GM12878 (cell line): ENCODE results near the gene KCNIP2. TPM values are rescaled to one million over a fixed set of nuclear protein-coding genes. Genes with fewer than 3 reads are reported as not detected.

ENCODE experiments used
- ATAC-seq: fragments of 200-7000 bp; cut with Tn5 transposase; 3 replicates; pipeline ENCODE4 v1.9.1; 2020; ENCODE audit warnings: mild to moderate bottlenecking, moderate library complexity
- BruUV-seq: library from RNA; stranded (reverse); fragments of 400-500 nt; replicated peaks from 2 replicates; lab custom pipeline; 2021; lab: Mats Ljungman, UMichigan
- CTCF ChIA-PET: fragments of 300-600 bp; sonication (Branson Sonifier 250); formaldehyde crosslinking; extraction: SDS; loops from one replicate; lab custom pipeline; 2021; ENCODE audit warnings: inconsistent platforms; lab: Yijun Ruan, JAX
- POLR2A ChIA-PET: fragments of 350-600 bp; formaldehyde crosslinking; extraction: SDS; loops from one replicate; lab custom pipeline; 2021; ENCODE audit warnings: inconsistent platforms; lab: Charles Lee
- RAD21 ChIA-PET: fragments of 300-600 bp; sonication (Branson Sonifier 250); formaldehyde crosslinking; loops from one replicate; lab custom pipeline; 2023; ENCODE audit warnings: antibody characterized with exemption; ENCODE audit not compliant: unreplicated experiment; lab: Charles Lee
- SMC1A ChIA-PET: fragments of 300-600 bp; sonication (Branson Sonifier 250); formaldehyde crosslinking; loops from one replicate; lab custom pipeline; 2023; ENCODE audit not compliant: unreplicated experiment, uncharacterized antibody; lab: Charles Lee
- DNase-seq: peaks from one replicate; pipeline ENCODE4 v3.0.0-alpha.2; 2011; ENCODE audit warnings: low read depth, low spot score
- FAIRE-seq: peaks from 3 replicates; lab custom pipeline; 2011; peaks lifted over from hg19 to GRCh38; lab: Jason Lieb, UNC
- H2AFZ ChIP-seq: 2 replicates; pipeline ENCODE4 v1.6.0; 2011; ENCODE audit warnings: low read depth, low read length, control low read depth; ENCODE audit not compliant: control insufficient read depth
- H3K27ac ChIP-seq: 2 replicates; pipeline ENCODE4 v1.5.1; 2011; ENCODE audit warnings: control low read depth; ENCODE audit not compliant: control insufficient read depth, insufficient read depth
- H3K27me3 ChIP-seq, 2 experiments: replicated peaks in 1 of 2; 2 replicates each; pipeline versions ENCODE4 v1.6.0 to v1.6.1; 2011; ENCODE audit warnings: low read length in 1 of 2; ENCODE audit not compliant: control insufficient read depth in 2 of 2, insufficient read depth in 2 of 2
- H3K36me3 ChIP-seq, 2 experiments: 2 replicates each; pipeline ENCODE4 v1.5.1; 2011; ENCODE audit warnings: low read length in 1 of 2; ENCODE audit not compliant: control insufficient read depth in 2 of 2, insufficient read depth in 2 of 2
- H3K4me1 ChIP-seq: 2 replicates; pipeline ENCODE4 v1.6.1; 2011; ENCODE audit warnings: mild to moderate bottlenecking, low read length, moderate library complexity, mixed read lengths; ENCODE audit not compliant: control insufficient read depth, insufficient read depth
- H3K4me2 ChIP-seq: 2 replicates; pipeline ENCODE4 v1.6.0; 2011; ENCODE audit warnings: control low read depth; ENCODE audit not compliant: control insufficient read depth, insufficient read depth
- H3K4me3 ChIP-seq: fragments of 200-600 bp; sonication (generic); 2 replicates; pipeline ENCODE4 v1.5.1; 2016
- H3K79me2 ChIP-seq: 2 replicates; pipeline ENCODE4 v1.6.0; 2011; ENCODE audit warnings: low read length; ENCODE audit not compliant: control insufficient read depth, insufficient read depth
- H3K9ac ChIP-seq: 2 replicates; pipeline ENCODE4 v1.8.0; 2011; ENCODE audit warnings: low read length, control low read depth, mixed read lengths; ENCODE audit not compliant: control insufficient read depth, insufficient read depth
- H3K9me3 ChIP-seq: replicated peaks from 3 replicates; pipeline ENCODE4 v1.5.1; 2011; ENCODE audit warnings: mild to moderate bottlenecking, low read length; ENCODE audit not compliant: control insufficient read depth, insufficient read depth
- H4K20me1 ChIP-seq: 2 replicates; pipeline ENCODE4 v1.6.0; 2011; ENCODE audit not compliant: control insufficient read depth, insufficient read depth
- BACH1 ChIP-seq: fragments of 450-650 bp; IDR thresholded peaks from 2 replicates; pipeline ENCODE4 v1.6.1; 2017; ENCODE audit warnings: mild to moderate bottlenecking, borderline replicate concordance
- BMI1 ChIP-seq: fragments of 450-650 bp; IDR thresholded peaks from 2 replicates; pipeline ENCODE4 v1.6.1; 2016; ENCODE audit warnings: mild to moderate bottlenecking, moderate library complexity, borderline replicate concordance
- BRCA1 ChIP-seq: IDR thresholded peaks from 2 replicates; pipeline ENCODE4 v1.6.1; 2011; ENCODE audit warnings: low read depth, low read length, improper control_type of control experiment
- CBX5 ChIP-seq: sonication (generic); IDR thresholded peaks from 2 replicates; pipeline ENCODE4 v1.6.1; 2016; ENCODE audit warnings: low read depth, moderate library complexity, mild to moderate bottlenecking, inconsistent platforms
- EP300 ChIP-seq, 2 experiments: fragments of 150-350 bp in 1 of 2; IDR thresholded peaks; 2 replicates each; pipeline ENCODE4 v1.6.1; 2011 to 2012; ENCODE audit warnings: low read depth in 2 of 2, low read length in 2 of 2, borderline replicate concordance in 1 of 2, improper control_type of control experiment in 1 of 2, inconsistent platforms in 1 of 2; ENCODE audit not compliant: control insufficient read depth in 1 of 2
- EZH2 ChIP-seq: IDR thresholded peaks from 2 replicates; pipeline ENCODE4 v1.6.1; 2012; ENCODE audit warnings: low read depth, mild to moderate bottlenecking, control low read depth, inconsistent platforms, low read length, borderline replicate concordance; ENCODE audit not compliant: control insufficient read depth
- GATAD2B ChIP-seq: fragments of 450-650 bp; conservative IDR thresholded peaks from 2 replicates; pipeline ENCODE4 v1.6.1; 2017; ENCODE audit warnings: low read depth, mild to moderate bottlenecking, moderate library complexity
- IRF4 ChIP-seq: IDR thresholded peaks from 2 replicates; pipeline ENCODE4 v1.6.1; 2011; ENCODE audit warnings: low read depth, low read length
- MYC ChIP-seq: IDR thresholded peaks from 2 replicates; pipeline ENCODE4 v1.6.1; 2011; ENCODE audit warnings: mild to moderate bottlenecking, low read length, moderate library complexity, inconsistent platforms; ENCODE audit not compliant: insufficient read depth, insufficient replicate concordance, insufficient read length, severe bottlenecking
- NFXL1 ChIP-seq: fragments of 450-650 bp; IDR thresholded peaks from 2 replicates; pipeline ENCODE4 v1.6.1; 2017; ENCODE audit warnings: antibody characterized with exemption, mild to moderate bottlenecking, borderline replicate concordance
- NR2F1 ChIP-seq: fragments of 450-650 bp; conservative IDR thresholded peaks from 2 replicates; pipeline ENCODE4 v1.6.1; 2017; ENCODE audit warnings: mild to moderate bottlenecking
- RAD21 ChIP-seq: IDR thresholded peaks from 2 replicates; pipeline ENCODE4 v1.6.1; 2011; ENCODE audit warnings: mild to moderate bottlenecking, low read depth, low read length, moderate library complexity; ENCODE audit not compliant: insufficient read depth
- RAD51 ChIP-seq: fragments of 450-650 bp; IDR thresholded peaks from 2 replicates; pipeline ENCODE4 v1.6.1; 2016; ENCODE audit warnings: moderate library complexity, mild to moderate bottlenecking, inconsistent platforms
- RBBP5 ChIP-seq: fragments of 200-600 bp; sonication (generic); conservative IDR thresholded peaks from 2 replicates; pipeline ENCODE4 v1.6.1; 2016
- TAF1 ChIP-seq: IDR thresholded peaks from 2 replicates; pipeline ENCODE4 v1.6.1; 2011; ENCODE audit warnings: mild to moderate bottlenecking, low read depth, low read length, borderline replicate concordance
- TBL1XR1 ChIP-seq: IDR thresholded peaks from 2 replicates; pipeline ENCODE4 v1.6.1; 2012; ENCODE audit warnings: low read depth, low read length, improper control_type of control experiment
- ZNF274 ChIP-seq: IDR thresholded peaks from one replicate; pipeline ENCODE4 v1.8.0; 2011; ENCODE audit not compliant: insufficient read length, insufficient read depth
- ZNF622 ChIP-seq: fragments of 450-650 bp; IDR thresholded peaks from 2 replicates; pipeline ENCODE4 v1.6.1; 2017; ENCODE audit warnings: mild to moderate bottlenecking, inconsistent platforms
- ZNF687 ChIP-seq: fragments of 450-650 bp; IDR thresholded peaks from 2 replicates; pipeline ENCODE4 v1.6.1; 2017; ENCODE audit warnings: mild to moderate bottlenecking, moderate library complexity
- ZSCAN29 ChIP-seq: fragments of 450-650 bp; IDR thresholded peaks from 2 replicates; pipeline ENCODE4 v1.6.1; 2017; ENCODE audit warnings: mild to moderate bottlenecking, moderate library complexity
- ZZZ3 ChIP-seq: IDR thresholded peaks from 2 replicates; pipeline ENCODE4 v1.6.1; 2011; ENCODE audit warnings: low read depth; ENCODE audit not compliant: control insufficient read depth, insufficient read length
- WGBS: methylation state at CpG from one replicate; pipeline ENCODE4 v1.1.6; 2016; ENCODE audit warnings: low lambda C conversion rate; ENCODE audit not compliant: insufficient replicate concordance, insufficient coverage; ENCODE audit errors: missing lambda C conversion rate; 5-methylcytosine and 5-hydroxymethylcytosine counted together
- in situ Hi-C: fragments of 300-500 bp; cut with MboI; formaldehyde crosslinking; loops from 9 replicates; pipeline ENCODE4 v1.14.3; 2018; ENCODE audit warnings: mixed read lengths
- intact Hi-C: fragments of 100-400 bp; cut with micrococcal nuclease; formaldehyde crosslinking; loops from one replicate; pipeline ENCODE4 v1.14.2; 2022; ENCODE audit not compliant: unreplicated experiment
- polyA plus RNA-seq, 11 experiments: library from polyadenylated mRNA; depleted of rRNA in 4 of 11; unstranded in 6 of 11; stranded (reverse) in 5 of 11; fragments of >200 nt; fragmentation: Nextera tagmentation in 4 of 11; fragmentation: Illumina TruSeq in 1 of 11; extraction: Ambion mirVana in 4 of 11; extraction: Trizol in 1 of 11; gene quantifications; 1 replicate in 1 of 11; 2 replicates in 10 of 11; pipeline versions ENCODE4 v1.2.1 to v1.2.3, GENCODE V29; 2011 to 2016; ENCODE audit warnings: inconsistent platforms in 2 of 11, missing spikeins in 2 of 11, low read depth in 1 of 11
- total RNA-seq, 4 experiments: library from RNA; depleted of rRNA in 3 of 4; stranded (reverse); fragments of >200 nt in 3 of 4; fragmentation: Illumina TruSeq in 1 of 4; extraction: Trizol in 1 of 4; gene quantifications; 2 replicates each; pipeline versions ENCODE4 v1.2.1 to v1.2.3, GENCODE V29; 2013 to 2021

Gene KCNIP2
- total and polyA plus RNA-seq, 10 of the 15 experiments (the other 5 are each of a cell fraction or from before 2014, with no cell fraction given): 0.46 to 4.3 (median 1.7) TPM

- TF ChIP-seq TBL1XR1 (no peak), ZNF622 (no peak), ZSCAN29 (no peak), CBX5 (no peak)
These were observed 4.6 kb downstream of the KCNIP2 start (continued) for GRCh38 chr10:101839002-101839401.

- H3K4me1 ChIP-seq: peaks cover 27% of the 10 kb centered on the region
- intact Hi-C loops: loop anchor here (5.0 kb wide), 1 partner anchor 279 kb away; no protein-coding TSS in a partner anchor
- in situ Hi-C loops: no loop called here
- no peak for TF ChIP-seq ZZZ3
- no peak for TF ChIP-seq EZH2
- no peak for TF ChIP-seq BMI1
- TF ChIP-seq NFXL1: no peak
- no peak for TF ChIP-seq BACH1
- no peak for TF ChIP-seq NR2F1
- TF ChIP-seq RAD51: no peak
- no peak for TF ChIP-seq MYC
- no peak for TF ChIP-seq TAF1
- no peak for TF ChIP-seq ZNF687
- TF ChIP-seq GATAD2B: no peak
- TF ChIP-seq BRCA1: no peak
- TF ChIP-seq RBBP5: no peak
- TF ChIP-seq ZNF274: no peak
- no peak for TF ChIP-seq IRF4
- no peak for TF ChIP-seq EP300 (IDR thresholded peaks at IDR 0.05; ENCODE audit: borderline replicate concordance in 1 of 2, control insufficient read depth in 1 of 2, low read depth in 2 of 2, low read length in 2 of 2)
- TF ChIP-seq RAD21: no peak
These were observed 5.1 kb downstream of the KCNIP2 start for GRCh38 chr10:101838416-101838970.

More at GRCh38 chr10:101838416-101838970, 5.1 kb downstream of the KCNIP2 start:
- no peaks in the 10 kb centered on the region; the same call in 1 of the 2 replicates for H3K79me2 ChIP-seq
- RAD21 ChIA-PET: interaction anchor here (0.8 to 9.5 kb wide), 6 partner anchors 47 to 231 kb away, joined by 3 to 538 read pairs (median 63); no protein-coding TSS in a partner anchor
- H3K9ac ChIP-seq: no peak overlapping the region
- no peak overlapping the region for H2AFZ ChIP-seq
- no peak overlapping the region for H3K4me2 ChIP-seq
- H3K27ac ChIP-seq: no peak overlapping the region
- CTCF ChIA-PET: interaction anchor here (0.6 to 17.0 kb wide), 7 partner anchors 16 to 1023 kb away, joined by 3 to 697 read pairs (median 143); partner anchors contain the start of gene HPS6
- no peaks in the 10 kb centered on the region for H3K9me3 ChIP-seq
- 80% methylated on average over 6 of the region's 6 CpGs for WGBS
- no peaks in the 10 kb centered on the region for H3K27me3 ChIP-seq
- SMC1A ChIA-PET: interaction anchor here (0.6 to 13.6 kb wide), 9 partner anchors 17 to 234 kb away, joined by 3 to 407 read pairs (median 6); no protein-coding TSS in a partner anchor
- DNase-seq: no peak
- no peak overlapping the region for H3K4me3 ChIP-seq
- POLR2A ChIA-PET: interaction anchor here (0.8 to 1.8 kb wide), 5 partner anchors 9 to 169 kb away, joined by 3 to 8 read pairs (median 5); partner anchors contain the start of gene OGA
- no TSS peak for BruUV-seq
- FAIRE-seq: no peak
- no peak for ATAC-seq
- H4K20me1 ChIP-seq: no peaks in the 10 kb centered on the region; the same call in 1 of the 2 replicates
- no peaks in the 10 kb centered on the region; a peak in 1 of 4 replicates for H3K36me3 ChIP-seq
